NCI-H2227 treated with DMSO at 0.1 percent for 48 hours (cell line): ENCODE measurements around the gene CD28.

Source experiments
- DNase-seq: peaks from one replicate; lab custom pipeline; 2025; lab: John Stamatoyannopoulos, UW

Gene CD28

GRCh38 chr2:203706403-203706802 is at the start of gene CD28:
TSS of gene CD28 (plus strand) at chr2:203706639. CDS start at chr2:203706697, 58 bp downstream.
- DNase-seq = no peak

- no peak for DNase-seq
Observed at GRCh38 chr2:203659331-203660049, 46.9 kb upstream of the CD28 start.

GRCh38 chr2:203660465-203660864 is 46.0 kb upstream of the CD28 start:
- DNase-seq = no peak

GRCh38 chr2:203661279-203661908 is 45.0 kb upstream of the CD28 start:
- no peak for DNase-seq

GRCh38 chr2:203662487-203662886 is 44.0 kb upstream of the CD28 start:
- no peak for DNase-seq

GRCh38 chr2:203662951-203663350 is 43.5 kb upstream of the CD28 start:
- DNase-seq = no peak

- DNase-seq = no peak
Observed at GRCh38 chr2:203664029-203664755, 42.2 kb upstream of the CD28 start.

GRCh38 chr2:203667838-203668237 is 38.6 kb upstream of the CD28 start:
- no peak for DNase-seq

- DNase-seq = no peak
Observed at GRCh38 chr2:203669820-203670219, 36.6 kb upstream of the CD28 start.

- DNase-seq = no peak
Observed at GRCh38 chr2:203670939-203671338, 35.5 kb upstream of the CD28 start.

- DNase-seq = no peak
Observed at GRCh38 chr2:203671876-203672275, 34.6 kb upstream of the CD28 start.

- DNase-seq = no peak
Observed at GRCh38 chr2:203672856-203673255, 33.6 kb upstream of the CD28 start.

GRCh38 chr2:203673933-203674332 is 32.5 kb upstream of the CD28 start:
- DNase-seq = no peak

GRCh38 chr2:203675086-203675485 is 31.4 kb upstream of the CD28 start:
- no peak for DNase-seq

GRCh38 chr2:203678971-203679370 is 27.5 kb upstream of the CD28 start:
- DNase-seq = no peak

GRCh38 chr2:203679401-203679800 is 27.0 kb upstream of the CD28 start:
- no peak for DNase-seq

- no peak for DNase-seq
Observed at GRCh38 chr2:203681978-203682377, 24.5 kb upstream of the CD28 start.

- no peak for DNase-seq
Observed at GRCh38 chr2:203682688-203683130, 23.7 kb upstream of the CD28 start.

GRCh38 chr2:203683421-203683820 is 23.0 kb upstream of the CD28 start:
- DNase-seq = no peak

GRCh38 chr2:203683932-203684556 is 22.4 kb upstream of the CD28 start:
- DNase-seq = no peak

- no peak for DNase-seq
Observed at GRCh38 chr2:203685081-203685621, 21.3 kb upstream of the CD28 start.

- DNase-seq = no peak
Observed at GRCh38 chr2:203685789-203686420, 20.5 kb upstream of the CD28 start.
